Measurements from ENCODE around the gene PHGDH.

DNA sequence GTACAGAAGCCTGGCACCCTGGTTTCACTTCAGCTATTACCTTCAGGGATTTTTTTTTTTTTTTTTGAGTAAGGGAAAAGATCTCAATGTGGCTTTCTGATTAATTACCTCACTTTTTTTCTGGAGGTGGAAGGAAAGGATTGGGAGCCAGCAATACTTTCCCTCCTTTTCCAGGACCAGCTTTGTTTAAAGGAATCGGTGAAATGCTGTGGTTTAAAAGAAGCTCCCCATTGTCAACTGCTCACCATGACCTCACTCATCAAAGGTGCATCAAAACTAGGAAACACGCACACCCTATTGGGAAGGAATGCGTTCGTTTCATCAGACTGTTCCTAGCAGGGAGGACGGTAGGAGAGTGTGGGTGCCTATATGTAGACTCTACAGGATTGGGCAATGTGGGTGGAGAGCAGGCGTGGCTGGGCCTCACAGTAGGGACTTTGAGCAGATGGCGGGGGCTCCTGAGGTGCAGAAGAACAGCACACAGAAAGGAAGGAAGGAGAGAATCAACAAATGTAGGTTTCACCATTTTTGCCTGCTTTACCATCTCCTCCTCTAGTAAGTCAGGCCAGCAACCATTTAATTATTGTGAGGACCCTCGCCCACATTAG lies 13.0 kb downstream of the PHGDH start:
- TF ChIP-seq EZH2 (IDR thresholded peaks at IDR 0.05): no peak
- no peak for TF ChIP-seq POLR2AphosphoS5 (IDR thresholded peaks at IDR 0.05; ENCODE audit: borderline replicate concordance, low read depth, low read length)
- no peak for TF ChIP-seq FOXP2 (optimal IDR thresholded peaks at IDR 0.05; ENCODE audit: control extremely low read depth, extremely low read length, insufficient read depth)
